Measurements from ENCODE around the gene CPPED1. TPM values are rescaled to one million over a fixed set of nuclear protein-coding genes. Genes with fewer than 3 reads are reported as not detected.

The CPPED1 gene
- total and polyA plus RNA-seq, 7 donors = 2.7 to 6.1 (median 3.5) TPM

DNA sequence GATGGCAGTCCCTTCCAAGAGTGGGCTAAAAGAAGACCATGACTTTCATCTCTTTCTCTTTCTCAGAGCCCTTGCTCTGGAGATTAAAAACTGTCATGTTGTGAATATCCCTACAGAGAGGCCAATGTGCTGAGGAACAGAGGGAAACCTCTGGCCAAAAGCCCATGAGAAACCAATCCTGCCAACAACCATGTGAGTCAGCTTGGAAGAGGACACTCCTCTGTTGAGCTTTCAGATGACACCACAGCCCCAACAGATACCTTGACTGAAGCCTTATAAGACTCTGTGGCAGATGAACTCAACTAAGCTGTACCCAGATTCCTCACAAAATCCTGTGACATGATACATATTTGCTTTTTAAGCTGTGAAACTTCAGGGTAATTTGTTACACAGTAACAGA lies 19.6 kb downstream of the CPPED1 start:
- Histone ChIP-seq H3K27me3 (ENCODE audit: insufficient read depth in 3 of 3, low read length in 2 of 3) (no peaks in the 10 kb centered on the region), H3K4me1 (no peaks in the 10 kb centered on the region), H3K9me3 (peaks cover 6% of the 10 kb centered on the region), H3K27ac (no peak overlapping the region), H3K36me3 (ENCODE audit: insufficient read depth in 1 of 2, low read depth in 1 of 2) (peaks cover 3 to 20% of the 10 kb centered on the region in 2 donors), H3K4me3 (no peak overlapping the region)
- ATAC-seq (no peak), DNase-seq (no peak)
- TF ChIP-seq, protein P1, sequence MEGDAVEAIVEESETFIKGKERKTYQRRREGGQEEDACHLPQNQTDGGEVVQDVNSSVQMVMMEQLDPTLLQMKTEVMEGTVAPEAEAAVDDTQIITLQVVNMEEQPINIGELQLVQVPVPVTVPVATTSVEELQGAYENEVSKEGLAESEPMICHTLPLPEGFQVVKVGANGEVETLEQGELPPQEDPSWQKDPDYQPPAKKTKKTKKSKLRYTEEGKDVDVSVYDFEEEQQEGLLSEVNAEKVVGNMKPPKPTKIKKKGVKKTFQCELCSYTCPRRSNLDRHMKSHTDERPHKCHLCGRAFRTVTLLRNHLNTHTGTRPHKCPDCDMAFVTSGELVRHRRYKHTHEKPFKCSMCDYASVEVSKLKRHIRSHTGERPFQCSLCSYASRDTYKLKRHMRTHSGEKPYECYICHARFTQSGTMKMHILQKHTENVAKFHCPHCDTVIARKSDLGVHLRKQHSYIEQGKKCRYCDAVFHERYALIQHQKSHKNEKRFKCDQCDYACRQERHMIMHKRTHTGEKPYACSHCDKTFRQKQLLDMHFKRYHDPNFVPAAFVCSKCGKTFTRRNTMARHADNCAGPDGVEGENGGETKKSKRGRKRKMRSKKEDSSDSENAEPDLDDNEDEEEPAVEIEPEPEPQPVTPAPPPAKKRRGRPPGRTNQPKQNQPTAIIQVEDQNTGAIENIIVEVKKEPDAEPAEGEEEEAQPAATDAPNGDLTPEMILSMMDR (IDR thresholded peaks at IDR 0.05) = no peak
- intact Hi-C loops (cut with DNase I) = no loop called here

GRCh38 chr16:12781777-12782176 lies 21.9 kb downstream of the CPPED1 start:
- H3K4me1 ChIP-seq = no peaks in the 10 kb centered on the region
- H3K27me3 ChIP-seq (ENCODE audit: insufficient read depth in 3 of 3, low read length in 2 of 3) = no peaks in the 10 kb centered on the region

GRCh38 chr16:12780467-12780866 lies 23.2 kb downstream of the CPPED1 start:
- Histone ChIP-seq H3K27me3 (ENCODE audit: insufficient read depth in 3 of 3, low read length in 2 of 3) (no peaks in the 10 kb centered on the region), H3K9me3 (peaks cover 6% of the 10 kb centered on the region), H3K4me3 (no peak overlapping the region), H3K4me1 (no peaks in the 10 kb centered on the region), H3K27ac (no peak overlapping the region), H3K36me3 (ENCODE audit: insufficient read depth in 1 of 2, low read depth in 1 of 2) (peaks cover 3 to 22% of the 10 kb centered on the region in 2 donors)
- TF ChIP-seq, protein P1 (IDR thresholded peaks at IDR 0.05) = no peak
- WGBS, 3 donors = 84 to 98% (median 98%) methylated on average over 2 of the region's 2 CpGs
- intact Hi-C loops (cut with DNase I) = no loop called here
- DNase-seq = no peak
- ATAC-seq = no peak

More at GRCh38 chr16:12781777-12782176, 21.9 kb downstream of the CPPED1 start:
- no peak for DNase-seq
- Histone ChIP-seq H3K4me3 (no peak overlapping the region), H3K36me3 (ENCODE audit: insufficient read depth in 1 of 2, low read depth in 1 of 2) (peaks cover 3 to 22% of the 10 kb centered on the region in 2 donors), H3K27ac (no peak overlapping the region), H3K9me3 (peaks cover 6% of the 10 kb centered on the region)
- TF ChIP-seq, protein P1 (IDR thresholded peaks at IDR 0.05) = no peak
- intact Hi-C loops (cut with DNase I) = no loop called here
- 73 to 87% (median 75%) methylated on average over 8 of the region's 8 CpGs for WGBS, 3 donors
- no peak for ATAC-seq

DNA sequence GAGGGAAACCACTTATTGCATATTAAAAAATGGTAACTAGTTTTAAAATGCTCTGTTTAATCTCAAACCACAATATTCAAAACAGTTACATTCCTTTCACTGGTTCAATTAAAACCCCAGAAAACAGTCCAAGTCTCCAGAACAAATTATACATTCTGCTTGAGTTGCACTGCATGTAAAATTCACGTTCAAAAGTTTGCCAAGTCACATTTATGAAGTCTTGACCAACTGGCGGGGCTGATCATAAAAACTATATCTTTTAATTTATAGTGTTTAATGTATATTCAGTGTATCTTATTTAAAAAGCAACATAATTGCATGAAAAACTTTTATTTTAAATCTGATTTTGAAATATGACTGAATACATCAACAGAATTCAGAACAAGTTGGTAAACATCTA lies 25.0 kb downstream of the CPPED1 start:
- ATAC-seq (no peak), DNase-seq (no peak)
- no peak overlapping the region for H3K4me3 ChIP-seq
- no peaks in the 10 kb centered on the region for H3K4me1 ChIP-seq
- intact Hi-C loops (cut with DNase I) = no loop called here
- TF ChIP-seq, protein P1 (IDR thresholded peaks at IDR 0.05) = no peak
- no peaks in the 10 kb centered on the region for H3K9me3 ChIP-seq
- H3K36me3 ChIP-seq (ENCODE audit: insufficient read depth in 1 of 2, low read depth in 1 of 2) = peaks cover 3 to 27% of the 10 kb centered on the region in 2 donors
- WGBS, 3 donors = 88 to 89% (median 88%) methylated on average over 2 of the region's 2 CpGs
- no peaks in the 10 kb centered on the region for H3K27me3 ChIP-seq (ENCODE audit: insufficient read depth in 3 of 3, low read length in 2 of 3)
- no peak overlapping the region for H3K27ac ChIP-seq

DNA sequence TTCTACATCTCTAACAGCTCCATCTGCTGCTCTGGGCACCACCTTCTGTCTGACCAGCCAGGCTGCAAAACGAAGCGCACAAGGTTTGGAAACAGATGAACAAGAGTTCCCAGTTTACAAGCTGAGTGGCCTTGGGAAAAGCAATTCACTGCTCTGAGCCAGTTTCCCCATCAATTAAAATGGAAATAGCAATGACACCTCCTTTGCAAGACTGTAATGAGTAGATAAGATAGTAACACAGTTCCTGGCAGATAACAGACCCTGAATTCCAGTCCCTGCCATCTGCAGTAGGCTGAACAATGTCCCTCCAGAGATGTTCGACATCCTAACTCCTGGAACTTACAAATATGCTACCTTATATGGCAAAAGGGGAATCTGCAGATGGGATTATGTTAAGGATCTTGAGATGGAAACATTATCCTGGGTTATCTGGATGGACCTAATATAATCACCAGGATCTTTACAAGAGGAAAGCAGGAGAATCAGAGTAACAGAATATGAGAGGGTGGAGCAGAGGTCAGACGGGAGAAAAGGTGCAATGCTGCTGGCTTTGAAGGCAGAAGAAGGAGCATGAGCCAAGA lies 27.9 kb downstream of the CPPED1 start:
- Histone ChIP-seq H3K9me3 (no peaks in the 10 kb centered on the region), H3K4me1 (no peaks in the 10 kb centered on the region), H3K4me3 (no peak overlapping the region), H3K36me3 (ENCODE audit: insufficient read depth in 1 of 2, low read depth in 1 of 2) (peaks cover 3 to 24% of the 10 kb centered on the region in 2 donors), H3K27me3 (ENCODE audit: insufficient read depth in 3 of 3, low read length in 2 of 3) (no peaks in the 10 kb centered on the region), H3K27ac (no peak overlapping the region)
- intact Hi-C loops (cut with DNase I) = no loop called here
- no peak for DNase-seq
- ATAC-seq = no peak
- TF ChIP-seq, protein P1 (IDR thresholded peaks at IDR 0.05) = no peak
- WGBS, 3 donors = 80 to 86% (median 83%) methylated on average over 4 of the region's 4 CpGs

All from psoas muscle (tissue), 8 donors.